CD4-positive, alpha-beta T cell treated with Interferon gamma for 1 hour (primary cell): ENCODE data around the gene CDK5RAP1.
"Not testable (repeated sequence)": the region's sequence is repeated elsewhere in the genome, so short reads cannot be mapped to it uniquely, and the experiment has no call there.

Experiments
- DNase-seq: peaks from one replicate; pipeline ENCODE4 v3.0.0-alpha.2; 2020

The CDK5RAP1 gene, protein sequence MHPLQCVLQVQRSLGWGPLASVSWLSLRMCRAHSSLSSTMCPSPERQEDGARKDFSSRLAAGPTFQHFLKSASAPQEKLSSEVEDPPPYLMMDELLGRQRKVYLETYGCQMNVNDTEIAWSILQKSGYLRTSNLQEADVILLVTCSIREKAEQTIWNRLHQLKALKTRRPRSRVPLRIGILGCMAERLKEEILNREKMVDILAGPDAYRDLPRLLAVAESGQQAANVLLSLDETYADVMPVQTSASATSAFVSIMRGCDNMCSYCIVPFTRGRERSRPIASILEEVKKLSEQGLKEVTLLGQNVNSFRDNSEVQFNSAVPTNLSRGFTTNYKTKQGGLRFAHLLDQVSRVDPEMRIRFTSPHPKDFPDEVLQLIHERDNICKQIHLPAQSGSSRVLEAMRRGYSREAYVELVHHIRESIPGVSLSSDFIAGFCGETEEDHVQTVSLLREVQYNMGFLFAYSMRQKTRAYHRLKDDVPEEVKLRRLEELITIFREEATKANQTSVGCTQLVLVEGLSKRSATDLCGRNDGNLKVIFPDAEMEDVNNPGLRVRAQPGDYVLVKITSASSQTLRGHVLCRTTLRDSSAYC

DNA sequence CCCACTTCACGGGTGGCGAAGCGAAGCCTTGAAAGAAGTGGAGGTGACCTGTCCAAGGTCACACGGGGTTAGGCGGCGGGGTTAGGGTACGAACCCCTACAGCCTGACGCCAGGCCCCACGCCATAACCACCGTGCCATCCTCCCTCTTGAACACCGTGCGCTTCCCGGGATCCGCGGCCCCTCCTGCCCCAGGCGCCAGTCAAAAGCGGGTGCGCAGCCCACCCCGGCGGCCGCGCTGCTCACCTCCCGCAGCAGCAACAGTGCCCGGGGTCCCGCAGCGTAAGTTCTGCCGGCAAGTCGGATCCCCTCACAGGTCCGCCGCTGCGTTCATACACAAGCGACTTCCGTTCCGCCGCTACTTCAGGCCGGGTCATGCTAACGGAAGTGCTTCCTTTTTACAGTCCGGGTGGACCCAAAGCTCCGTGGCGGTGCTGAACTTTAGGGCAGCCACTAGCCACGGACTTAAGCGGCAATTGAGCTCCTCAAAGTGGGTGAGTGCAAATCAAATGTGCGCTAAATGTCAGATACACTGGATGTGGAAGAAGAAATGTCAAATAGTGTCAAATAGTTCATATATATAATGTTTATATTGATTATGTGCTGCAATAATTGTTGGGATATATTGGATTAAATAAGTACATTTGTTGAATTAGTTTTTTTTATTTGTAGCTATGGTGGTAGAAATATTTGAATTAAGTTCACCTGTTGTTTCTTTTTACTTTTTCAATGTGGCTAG, at the start of gene CDK5RAP1:
TSS of gene CDK5RAP1 (minus strand) at position 336 of the 737 bp plus-strand sequence. CDS start 4,455 bp downstream, outside the sequence.
- peak; percentile 83 for DNase-seq

DNA sequence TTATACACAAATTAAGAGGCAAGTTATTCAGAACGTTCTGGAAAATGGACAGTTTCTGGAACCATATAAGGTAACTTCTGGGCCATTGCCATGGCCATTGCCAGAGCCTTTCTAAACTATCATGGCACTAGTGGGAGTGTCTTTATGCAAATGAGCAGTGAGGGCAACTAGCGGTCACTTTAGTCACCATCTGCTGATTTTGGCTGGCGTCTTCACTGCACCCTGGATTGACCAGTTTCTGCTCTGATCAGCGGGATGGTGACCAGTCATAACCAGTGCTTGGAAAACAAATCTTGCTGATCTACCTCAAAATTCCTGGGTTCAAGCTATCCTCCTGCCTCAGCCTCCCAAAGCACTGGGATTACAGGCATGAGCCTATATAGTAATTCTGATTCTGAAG, 49.5 kb upstream of the CDK5RAP1 start:
- DNase-seq = no peak

DNA sequence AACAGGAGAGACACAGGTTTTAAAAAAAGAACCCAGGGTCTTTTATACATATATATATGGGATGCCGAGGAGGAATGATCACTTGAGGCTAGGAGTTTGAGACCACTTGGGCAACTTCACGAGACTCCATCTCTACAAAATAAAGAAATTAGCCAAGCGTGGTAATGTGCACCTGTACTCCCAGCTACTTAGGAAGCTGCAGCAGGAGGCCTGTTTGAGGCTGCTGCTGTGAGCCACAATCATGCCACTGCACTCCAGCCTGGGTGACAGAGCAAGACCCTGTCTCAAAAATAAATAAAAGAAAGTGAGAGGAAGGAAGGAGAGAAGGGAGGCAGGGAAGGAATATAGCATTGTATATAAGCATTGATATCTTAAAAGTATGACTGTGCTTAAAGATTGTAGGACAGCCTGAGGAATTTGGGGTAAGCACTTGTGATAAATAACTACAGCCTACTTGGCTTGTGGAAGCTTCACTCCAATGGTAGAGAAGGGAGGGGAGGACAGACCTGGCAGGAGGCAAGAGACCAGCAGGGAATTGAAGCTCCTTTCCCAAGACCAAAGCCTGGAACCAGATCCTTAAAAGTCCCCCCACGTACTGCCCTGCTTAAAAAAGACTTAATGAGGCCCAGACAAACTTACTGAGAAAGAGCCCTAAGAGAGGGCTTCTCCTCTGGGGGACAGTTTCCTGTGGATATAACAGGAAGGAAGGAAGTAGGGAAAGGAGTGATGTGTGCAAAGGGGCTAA, 44.7 kb upstream of the CDK5RAP1 start:
- no peak for DNase-seq

GRCh38 chr20:33444797-33445560, 43.7 kb upstream of the CDK5RAP1 start:
- no peak for DNase-seq

- DNase-seq = peak; percentile 92
Observed at GRCh38 chr20:33443512-33444239, 42.4 kb upstream of the CDK5RAP1 start, which contains the start of gene SNTA1. SNTA1 (minus strand) TSS chr20:33443763; CDS start chr20:33443620, 143 bp downstream.

DNA sequence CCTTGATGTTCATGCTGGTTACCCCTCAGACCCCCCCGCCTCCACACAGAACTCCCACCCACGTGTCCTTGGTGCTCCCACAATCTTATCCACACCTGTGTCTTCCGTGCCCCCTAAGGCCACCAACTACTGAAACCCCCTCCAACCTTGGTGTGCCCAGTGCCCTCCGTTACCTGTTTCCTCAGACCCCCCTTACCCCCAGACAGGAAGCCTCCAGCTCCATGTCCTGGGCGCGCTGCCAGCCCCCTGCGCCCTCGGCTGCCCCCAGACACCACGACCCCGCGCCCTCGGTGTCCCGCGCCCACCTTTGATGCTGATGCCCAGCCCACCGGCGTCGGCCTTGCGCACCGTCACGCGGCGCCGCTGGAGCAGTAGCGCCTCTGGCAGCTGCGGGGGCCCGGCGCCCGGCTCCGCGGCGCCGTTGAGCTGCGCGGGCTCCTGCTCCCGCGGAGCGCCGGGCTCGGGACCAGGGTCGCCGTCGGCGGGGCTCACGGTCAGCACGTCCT, 41.7 kb upstream of the CDK5RAP1 start:
- DNase-seq = no peak

DNA sequence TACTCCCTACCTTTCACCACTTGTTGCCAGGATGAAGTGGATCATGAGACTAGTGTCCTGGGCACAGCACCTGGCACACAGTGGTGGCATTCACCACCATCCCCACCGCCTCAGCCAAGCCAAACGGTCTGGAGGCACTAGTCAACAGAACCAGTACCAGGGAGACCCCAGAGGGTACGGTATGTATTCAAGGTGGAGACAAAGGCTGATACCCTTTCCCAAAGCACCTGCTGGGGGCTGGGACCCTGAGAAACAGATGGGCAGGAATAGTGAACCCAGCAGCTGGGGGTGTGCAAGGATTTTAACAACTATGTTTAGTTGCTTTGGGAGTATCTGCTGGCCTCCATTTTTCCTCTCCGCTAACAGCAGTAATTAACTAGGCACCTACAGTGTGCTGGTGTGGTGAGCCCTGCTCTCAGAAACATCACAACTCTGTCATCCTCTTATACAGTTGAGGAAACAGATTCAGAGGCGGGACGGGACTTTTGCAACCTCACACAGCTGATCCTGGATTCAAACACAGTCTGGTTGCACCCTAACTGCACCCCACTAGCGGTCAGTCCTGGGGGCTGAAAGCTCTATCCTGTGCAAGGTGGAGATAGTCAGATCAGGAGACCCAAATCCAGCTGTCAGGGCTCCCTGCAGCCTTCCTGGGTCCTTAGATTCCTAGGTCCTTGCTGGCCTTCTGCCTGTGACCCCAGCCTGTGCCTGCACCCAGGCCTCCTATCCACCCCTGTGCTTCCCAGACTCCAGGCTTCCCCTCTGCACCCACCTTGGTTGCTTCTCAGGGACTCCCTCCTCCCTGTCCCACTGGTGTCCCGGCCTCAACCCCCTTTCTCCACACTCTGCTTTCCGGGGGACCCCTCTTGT, 41.1 kb upstream of the CDK5RAP1 start:
- no peak for DNase-seq

DNA sequence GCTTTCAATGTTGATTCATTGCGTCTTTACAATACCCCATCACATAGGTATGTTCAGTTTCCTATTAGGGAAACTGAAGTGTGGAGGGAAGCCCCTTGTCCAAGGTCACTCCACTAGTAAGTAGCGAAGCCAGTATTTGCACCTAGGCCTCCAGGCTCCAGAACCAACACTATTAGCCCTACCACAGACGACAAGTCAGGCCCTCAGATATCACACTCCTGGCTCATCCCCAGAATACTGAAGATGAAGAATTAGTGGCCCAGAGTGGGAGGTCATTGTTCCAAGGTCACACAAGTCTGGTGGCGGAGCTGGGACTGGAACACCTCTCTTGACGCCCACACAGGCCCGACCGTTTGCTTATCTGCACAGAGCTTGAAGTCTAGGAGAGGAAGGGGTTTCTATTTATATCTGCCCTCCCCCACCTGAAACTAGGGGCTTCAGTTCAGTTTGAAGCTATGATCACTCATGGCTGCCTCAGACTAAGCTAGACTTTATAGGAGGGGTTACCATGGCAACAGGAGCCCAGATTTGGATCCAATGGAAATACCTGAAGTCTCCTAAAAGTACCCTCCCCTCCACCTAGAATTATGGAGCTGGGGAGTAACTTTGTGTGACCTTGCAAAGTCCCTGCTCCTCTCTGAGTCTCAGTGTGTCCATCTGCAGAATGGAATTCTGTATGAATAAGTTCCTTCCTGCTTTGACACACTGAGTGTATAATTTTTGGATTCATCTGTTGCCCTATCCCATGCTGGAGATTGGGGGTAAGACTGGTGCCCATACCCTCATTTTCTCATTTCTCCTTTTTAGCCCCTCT, 40.0 kb upstream of the CDK5RAP1 start:
- no peak for DNase-seq

DNA sequence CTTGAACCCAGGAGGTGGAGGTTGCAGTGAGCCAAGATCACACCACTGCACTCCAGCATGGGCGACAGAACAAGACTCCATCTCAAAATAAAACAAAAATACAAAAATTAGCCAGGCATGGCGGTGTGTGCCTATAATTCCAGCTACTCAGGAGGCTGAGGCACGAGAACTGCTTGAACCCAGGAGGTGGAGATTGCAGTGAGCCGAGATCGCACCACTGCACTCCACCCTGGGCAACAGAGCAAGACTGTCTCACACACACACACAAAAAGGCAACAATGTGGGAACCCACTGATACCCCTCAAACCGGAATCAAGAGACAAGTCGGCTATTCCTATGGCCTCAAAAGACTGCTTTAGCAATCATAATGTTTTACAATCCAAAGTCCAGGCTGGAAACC, 39.2 kb upstream of the CDK5RAP1 start:
- not testable (repeated sequence) for DNase-seq

GRCh38 chr20:33438481-33438880, 37.2 kb upstream of the CDK5RAP1 start:
- no peak for DNase-seq

DNA sequence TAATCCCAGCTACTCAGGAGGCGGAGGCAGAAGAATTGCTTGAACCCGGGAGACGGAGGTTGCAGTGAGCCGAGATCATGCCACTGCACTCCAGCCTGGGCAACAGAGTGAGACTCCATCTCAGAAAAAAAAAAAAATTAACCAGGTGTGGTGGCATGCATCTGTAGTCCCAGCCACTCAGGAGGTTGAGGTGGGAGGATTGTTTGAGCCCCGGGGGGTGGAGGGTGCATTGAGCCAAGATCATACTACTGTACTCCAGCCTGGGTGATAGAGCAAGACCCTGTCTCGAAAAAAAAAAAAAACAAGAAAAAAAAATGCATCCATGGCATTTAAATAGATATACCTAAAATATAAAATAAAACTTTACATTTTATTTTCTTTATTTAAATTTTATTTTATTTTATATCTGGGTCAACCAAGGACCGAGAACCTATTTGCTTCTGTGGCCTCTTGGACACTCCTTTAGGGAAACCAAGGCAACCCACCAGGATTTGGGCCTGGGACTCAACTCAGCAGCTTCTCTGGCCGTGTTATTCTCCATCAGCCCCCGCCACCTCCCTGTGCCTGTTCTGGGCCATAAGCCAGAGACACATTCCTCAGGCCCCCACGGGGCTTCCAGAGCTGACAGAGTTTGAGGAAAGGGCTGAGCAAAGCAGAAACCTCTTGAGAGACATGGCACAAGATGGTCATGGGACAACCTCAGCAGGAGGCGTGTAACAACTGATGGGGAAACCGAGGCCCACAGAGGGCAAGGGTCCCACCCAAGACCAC, 36.0 kb upstream of the CDK5RAP1 start:
- DNase-seq = no peak

DNA sequence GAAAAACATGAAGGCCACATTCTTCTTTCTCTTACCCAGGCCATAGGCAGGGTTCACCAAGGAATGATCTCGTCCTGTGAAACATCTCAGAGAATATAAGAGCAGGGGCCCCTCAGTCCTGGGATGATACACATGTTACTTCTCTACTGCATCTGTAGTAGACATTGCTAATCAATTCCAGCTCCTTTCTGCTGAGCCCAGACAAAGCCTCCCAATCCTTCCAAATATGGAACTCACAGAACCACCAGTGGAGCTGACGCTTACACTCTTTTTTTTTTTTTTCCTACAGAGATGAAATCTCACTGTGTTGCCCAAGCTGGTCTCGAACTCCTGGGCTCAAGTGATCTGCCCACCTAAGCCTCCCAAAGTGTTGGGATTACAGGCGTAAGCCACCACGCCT, 33.1 kb upstream of the CDK5RAP1 start:
- DNase-seq = no peak

- DNase-seq = no peak
Observed at GRCh38 chr20:33433465-33434234, 32.3 kb upstream of the CDK5RAP1 start.

- no peak for DNase-seq
Observed at GRCh38 chr20:33431797-33432381, 30.6 kb upstream of the CDK5RAP1 start.

- DNase-seq = not testable (repeated sequence)
Observed at GRCh38 chr20:33423875-33424274, 22.6 kb upstream of the CDK5RAP1 start.

DNA sequence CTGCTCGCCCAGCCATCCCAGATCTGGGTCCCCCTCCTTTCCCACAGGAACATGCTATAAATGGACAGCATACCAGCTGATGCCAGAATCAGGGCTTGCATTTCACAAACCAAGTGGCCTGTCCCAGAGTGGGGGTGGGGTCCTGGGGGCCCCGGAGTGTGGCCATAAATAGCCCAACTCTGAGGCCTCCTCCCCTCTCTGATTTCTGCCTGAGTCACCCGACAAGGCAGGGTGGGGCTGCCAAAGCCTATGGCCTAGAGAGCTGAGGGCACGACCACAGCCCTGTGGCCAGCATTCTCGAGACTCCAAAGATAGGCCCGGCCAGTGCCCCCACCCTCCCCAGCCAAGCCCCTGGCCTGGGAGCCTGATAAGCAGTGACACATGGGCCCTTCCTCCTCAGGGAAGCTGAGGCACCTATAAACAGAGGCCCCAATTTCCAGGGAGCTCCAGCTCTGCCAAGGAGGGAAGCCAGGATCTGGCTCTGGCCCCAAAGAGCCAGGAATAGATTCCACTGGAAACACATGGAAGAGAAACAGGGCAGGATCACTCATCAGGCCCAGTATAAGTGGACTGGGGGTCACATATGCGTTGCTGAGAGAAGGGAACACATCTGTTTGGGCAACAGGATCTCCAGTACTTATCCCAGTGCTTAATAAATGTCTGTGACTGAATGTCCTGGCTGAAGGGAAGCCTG, 22.0 kb upstream of the CDK5RAP1 start:
- no peak for DNase-seq
